ENCODE measurements around the gene RGS18. TPM values are rescaled to one million over a fixed set of nuclear protein-coding genes. Genes with fewer than 3 reads are reported as not detected.

RGS18 gene
- under 1 TPM in 3 of 4 donors, not detected in 1; 0.21 to 0.40 (median 0.30) TPM for total RNA-seq

- no peak for DNase-seq (ENCODE audit: low spot score in 2 of 2)
- WGBS = 69% methylated on average over 3 of the region's 3 CpGs
- TF ChIP-seq CTCF (IDR thresholded peaks at IDR 0.05) (no peak), POLR2A (IDR thresholded peaks at IDR 0.05) (no peak), POLR2AphosphoS5 (IDR thresholded peaks at IDR 0.05) (no peak), EP300 (IDR thresholded peaks at IDR 0.05) (no peak)
- H3K9me3 ChIP-seq = no peaks in the 10 kb centered on the region
- no peaks in the 10 kb centered on the region for H3K36me3 ChIP-seq
- H3K27me3 ChIP-seq = no peaks in the 10 kb centered on the region
- no peaks in the 10 kb centered on the region for H3K4me1 ChIP-seq
- no peak within 1 kb of the TSS for H3K27ac ChIP-seq
- no peak within 1 kb of the TSS for H3K4me3 ChIP-seq
Measured at GRCh38 chr1:192158181-192158580, at the start of gene RGS18. TSS of gene RGS18 (plus strand) at chr1:192158462. CDS start at chr1:192158638, 176 bp downstream.

- H3K9me3 ChIP-seq = no peaks in the 10 kb centered on the region
- no peaks in the 10 kb centered on the region for H3K27me3 ChIP-seq
- no peak overlapping the region for H3K4me3 ChIP-seq
- WGBS = 87% methylated on average over 2 of the region's 2 CpGs
- H3K36me3 ChIP-seq = no peaks in the 10 kb centered on the region
- no peak overlapping the region for H3K27ac ChIP-seq
- DNase-seq (ENCODE audit: low spot score in 2 of 2) = no peak
- TF ChIP-seq EP300 (IDR thresholded peaks at IDR 0.05) = no peak
- TF ChIP-seq POLR2A (IDR thresholded peaks at IDR 0.05) = no peak
- TF ChIP-seq POLR2AphosphoS5 (IDR thresholded peaks at IDR 0.05) = no peak
- no peak for TF ChIP-seq CTCF (IDR thresholded peaks at IDR 0.05)
- H3K4me1 ChIP-seq = no peaks in the 10 kb centered on the region
Measured at GRCh38 chr1:192109576-192109975, 48.7 kb upstream of the RGS18 start.

- TF ChIP-seq POLR2A (IDR thresholded peaks at IDR 0.05) = no peak
- TF ChIP-seq EP300 (IDR thresholded peaks at IDR 0.05) = no peak
- no peak for TF ChIP-seq POLR2AphosphoS5 (IDR thresholded peaks at IDR 0.05)
- TF ChIP-seq CTCF (IDR thresholded peaks at IDR 0.05) = no peak
- H3K9me3 ChIP-seq = no peaks in the 10 kb centered on the region
- H3K4me3 ChIP-seq = no peak overlapping the region
- no peaks in the 10 kb centered on the region for H3K36me3 ChIP-seq
- WGBS = 85% methylated on average over 3 of the region's 3 CpGs
- no peak overlapping the region for H3K27ac ChIP-seq
- H3K4me1 ChIP-seq = no peaks in the 10 kb centered on the region
- no peaks in the 10 kb centered on the region for H3K27me3 ChIP-seq
- DNase-seq (ENCODE audit: low spot score in 2 of 2) = no peak
Measured at GRCh38 chr1:192115000-192115399, 43.3 kb upstream of the RGS18 start.

- no peak overlapping the region for H3K4me3 ChIP-seq
- H3K36me3 ChIP-seq = no peaks in the 10 kb centered on the region
- 68% methylated on average over 2 of the region's 2 CpGs for WGBS
- H3K9me3 ChIP-seq = no peaks in the 10 kb centered on the region
- no peaks in the 10 kb centered on the region for H3K4me1 ChIP-seq
- DNase-seq (ENCODE audit: low spot score in 2 of 2) = no peak
- TF ChIP-seq EP300 (IDR thresholded peaks at IDR 0.05) = no peak
- no peak for TF ChIP-seq CTCF (IDR thresholded peaks at IDR 0.05)
- TF ChIP-seq POLR2AphosphoS5 (IDR thresholded peaks at IDR 0.05) = no peak
- no peak for TF ChIP-seq POLR2A (IDR thresholded peaks at IDR 0.05)
- H3K27me3 ChIP-seq = no peaks in the 10 kb centered on the region
- H3K27ac ChIP-seq = no peak overlapping the region
Measured at GRCh38 chr1:192118881-192119405, 39.3 kb upstream of the RGS18 start.

GRCh38 chr1:192119701-192120100 is 38.6 kb upstream of the RGS18 start:
- DNase-seq (ENCODE audit: low spot score in 2 of 2) = no peak
- Histone ChIP-seq H3K4me3 (no peak overlapping the region), H3K27me3 (no peaks in the 10 kb centered on the region), H3K4me1 (no peaks in the 10 kb centered on the region), H3K27ac (no peak overlapping the region), H3K36me3 (no peaks in the 10 kb centered on the region), H3K9me3 (no peaks in the 10 kb centered on the region)
- 96% methylated on average over 2 of the region's 2 CpGs for WGBS
- TF ChIP-seq POLR2AphosphoS5 (IDR thresholded peaks at IDR 0.05) = no peak
- no peak for TF ChIP-seq POLR2A (IDR thresholded peaks at IDR 0.05)
- TF ChIP-seq EP300 (IDR thresholded peaks at IDR 0.05) = no peak
- no peak for TF ChIP-seq CTCF (IDR thresholded peaks at IDR 0.05)
